ENCODE results near the gene GRK1.

GRK1 gene

DNA sequence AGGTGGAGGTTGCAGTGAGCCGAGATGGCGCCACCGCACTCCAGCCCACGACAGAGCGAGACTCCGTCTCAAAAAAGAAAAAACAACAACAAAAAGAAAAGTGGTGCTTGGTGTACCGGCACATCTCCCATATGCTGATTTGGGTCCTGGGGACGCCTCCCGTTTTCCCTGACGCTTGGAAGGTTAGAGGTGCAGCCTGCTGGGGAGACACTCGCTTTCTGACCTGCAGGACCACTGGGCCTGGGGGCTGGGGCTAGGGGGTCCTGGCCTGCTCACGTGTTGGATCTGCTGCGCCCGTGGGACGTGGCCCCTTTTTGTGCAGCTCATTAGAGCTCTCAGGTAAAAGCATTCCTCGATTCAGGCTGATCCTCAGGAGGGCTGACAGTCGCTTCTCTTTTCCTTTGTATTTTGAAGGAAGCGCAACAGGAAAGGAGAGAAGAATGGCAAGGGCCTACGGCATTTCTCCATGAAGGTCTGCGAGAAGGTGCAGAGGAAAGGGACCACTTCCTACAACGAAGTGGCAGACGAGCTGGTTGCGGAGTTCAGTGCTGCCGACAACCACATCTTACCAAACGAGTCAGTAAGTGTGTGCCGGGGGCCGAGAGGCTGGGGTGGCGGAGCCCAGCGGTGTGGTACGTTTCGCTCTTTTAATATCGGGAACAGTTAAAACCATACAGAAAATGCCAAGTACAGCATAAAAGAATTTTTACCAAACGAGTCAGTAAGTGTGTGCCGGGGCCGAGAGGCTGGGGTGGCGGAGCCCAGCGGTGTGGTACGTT lies 34.1 kb upstream of the GRK1 start:
- DNase-seq (ENCODE audit: low spot score) = no peak

DNA sequence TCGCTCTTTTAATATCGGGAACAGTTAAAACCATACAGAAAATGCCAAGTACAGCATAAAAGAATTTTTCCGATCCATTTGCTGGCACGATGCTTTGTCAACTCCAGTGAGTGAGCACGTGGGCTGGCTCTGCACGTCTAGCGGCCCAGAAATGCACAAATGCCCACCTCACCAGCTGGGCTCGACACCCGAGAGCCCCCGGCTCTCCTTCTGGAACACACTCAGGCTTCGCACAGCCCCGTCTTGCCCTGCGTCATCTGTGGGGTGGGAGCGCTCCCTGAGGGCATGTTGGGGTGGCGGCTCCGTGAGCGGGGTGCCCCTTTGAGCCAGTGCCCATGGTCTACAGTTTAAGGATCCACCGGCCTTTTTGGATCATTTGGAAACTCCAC lies 33.5 kb upstream of the GRK1 start:
- no peak for DNase-seq (ENCODE audit: low spot score)

DNA sequence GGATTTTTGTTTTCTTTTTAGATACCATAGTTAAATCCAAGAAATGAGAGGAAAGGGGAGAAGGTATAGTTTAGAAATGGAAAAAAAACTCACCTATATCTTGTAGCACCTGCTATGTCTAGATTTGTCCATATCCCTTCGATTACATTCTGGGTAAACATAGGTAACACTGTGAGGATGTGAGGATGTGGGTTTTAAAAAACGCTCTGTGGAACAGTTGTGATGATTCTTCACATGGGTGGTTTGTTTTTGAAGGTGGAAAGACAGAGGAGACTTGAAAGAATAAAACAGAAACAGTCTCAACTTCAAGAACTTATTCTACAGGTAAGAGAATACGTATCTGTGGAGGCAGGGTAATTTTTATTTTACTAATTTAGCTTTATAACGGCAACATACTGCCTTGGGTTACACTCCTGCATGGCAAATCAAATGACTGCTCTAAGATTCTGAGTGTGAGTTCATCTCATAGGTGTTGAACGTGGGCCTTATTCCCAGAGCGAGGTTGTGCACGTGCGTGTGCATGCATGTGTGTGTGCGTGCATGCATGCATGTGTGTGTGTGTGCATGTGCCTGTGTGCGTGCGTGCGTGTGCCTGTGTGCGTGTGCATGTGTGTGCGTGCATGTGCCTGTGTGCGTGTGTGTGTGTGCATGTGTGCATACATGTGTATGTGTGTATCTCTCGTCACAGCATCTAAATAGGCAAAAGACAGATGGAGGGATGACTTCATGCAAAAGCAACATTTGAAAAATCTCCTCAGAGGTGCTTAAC lies 32.6 kb upstream of the GRK1 start:
- no peak for DNase-seq (ENCODE audit: low spot score)

DNA sequence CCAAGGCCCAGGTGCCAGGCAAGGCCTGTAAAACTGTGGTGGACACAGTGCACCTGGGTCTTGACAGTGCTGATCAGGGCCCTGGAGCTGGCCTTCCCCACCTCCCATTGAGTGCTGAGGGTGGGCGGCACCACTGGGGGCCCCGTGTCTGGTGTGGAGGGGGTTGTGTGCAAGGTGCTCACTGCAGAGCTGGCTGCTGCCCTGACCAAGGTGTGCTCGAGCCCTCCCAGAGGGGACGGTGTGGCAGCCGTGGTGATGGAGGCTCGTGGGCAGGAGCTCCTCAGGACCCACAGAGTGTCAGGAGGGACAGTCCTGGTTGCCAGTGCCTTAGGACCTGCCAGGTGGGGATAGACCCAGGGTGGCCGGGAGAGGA lies 32.0 kb upstream of the GRK1 start:
- no peak for DNase-seq (ENCODE audit: low spot score)

DNA sequence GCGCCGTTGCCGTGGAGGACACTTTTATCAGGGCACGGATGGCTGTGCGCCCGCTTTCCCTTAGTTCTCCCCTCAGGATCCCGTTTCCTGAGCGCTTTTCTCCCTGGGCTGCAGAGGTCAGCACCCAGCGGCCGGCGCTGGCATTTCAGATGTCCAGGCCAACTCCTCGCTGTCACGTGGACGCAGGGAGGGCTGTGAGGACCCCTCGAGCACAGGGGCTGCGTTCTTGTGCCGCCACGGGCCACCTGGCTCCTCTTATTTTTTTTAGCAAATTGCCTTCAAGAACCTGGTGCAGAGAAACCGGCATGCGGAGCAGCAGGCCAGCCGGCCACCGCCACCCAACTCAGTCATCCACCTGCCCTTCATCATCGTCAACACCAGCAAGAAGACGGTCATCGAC lies 31.3 kb upstream of the GRK1 start:
- no peak for DNase-seq (ENCODE audit: low spot score)

DNA sequence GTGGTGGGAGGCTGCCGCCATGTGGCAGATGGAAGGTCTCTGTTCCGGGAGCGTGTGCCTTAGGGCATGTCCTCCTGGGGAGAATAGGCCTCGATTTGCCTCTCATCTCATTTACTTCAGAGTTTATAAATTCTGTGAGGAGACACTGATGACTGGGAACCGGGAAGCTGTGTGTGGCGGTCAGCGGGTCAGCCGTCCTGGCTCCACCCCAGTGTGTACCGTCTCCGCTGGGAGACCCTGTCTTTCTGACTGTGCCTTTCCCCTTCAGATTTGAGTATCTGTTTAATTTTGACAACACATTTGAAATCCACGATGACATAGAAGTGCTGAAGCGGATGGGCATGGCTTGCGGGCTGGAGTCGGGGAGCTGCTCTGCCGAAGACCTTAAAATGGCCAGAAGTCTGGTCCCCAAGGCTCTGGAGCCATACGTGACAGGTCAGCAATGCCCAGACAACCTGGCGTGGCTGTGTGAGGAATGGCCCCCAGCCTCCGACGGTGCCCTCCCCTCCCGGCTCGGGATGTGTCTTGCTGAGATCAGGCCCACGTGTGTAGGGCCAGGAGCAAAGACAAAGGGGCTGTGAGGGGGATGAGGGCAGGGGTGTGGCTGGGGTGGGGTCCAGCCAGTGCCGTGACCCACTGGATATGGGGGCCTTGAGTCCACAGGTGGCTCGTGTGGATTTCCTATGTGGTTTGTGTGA lies 30.6 kb upstream of the GRK1 start:
- no peak for DNase-seq (ENCODE audit: low spot score)

DNA sequence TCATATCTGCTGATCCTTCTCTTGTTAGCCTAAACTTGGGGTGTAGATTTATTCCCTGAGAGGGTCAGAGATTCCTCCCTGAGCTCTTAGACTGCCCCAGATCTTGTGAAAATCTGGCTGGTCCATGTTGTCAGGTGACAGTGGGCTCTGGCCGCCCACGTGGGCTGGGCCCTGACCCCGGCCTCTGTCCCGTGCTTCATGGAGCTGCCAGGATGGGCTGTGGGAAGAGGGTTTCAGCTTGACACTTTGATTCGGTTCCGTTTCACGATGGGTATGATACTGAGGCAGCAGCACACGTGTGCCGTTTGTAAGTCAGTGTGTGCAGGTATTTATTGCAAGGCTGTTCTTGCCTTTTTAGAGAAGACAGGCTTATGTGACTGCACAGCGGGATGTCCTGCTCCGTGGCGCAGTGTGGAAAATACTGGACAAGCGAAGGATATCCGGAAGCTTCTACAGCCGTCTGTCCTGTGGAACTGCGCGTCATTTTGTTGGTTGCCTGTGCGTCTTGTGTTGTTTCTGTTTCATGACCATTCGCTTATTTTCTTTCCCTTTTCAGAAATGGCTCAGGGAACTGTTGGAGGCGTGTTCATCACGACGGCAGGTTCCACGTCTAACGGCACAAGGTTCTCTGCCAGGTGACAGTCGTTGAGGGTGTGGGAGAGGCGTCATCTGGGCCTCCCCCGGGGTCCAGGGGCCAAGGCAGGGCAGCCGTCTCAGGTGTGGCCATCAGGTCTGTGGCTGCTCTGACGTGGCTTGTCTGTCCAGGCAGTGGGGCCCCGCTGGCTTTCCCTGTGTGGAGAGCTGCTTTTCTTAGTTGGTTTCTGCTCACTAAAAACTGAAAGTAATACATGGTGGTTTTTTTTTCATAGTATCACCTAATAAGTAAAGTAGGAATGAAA lies 29.5 kb upstream of the GRK1 start:
- no peak for DNase-seq (ENCODE audit: low spot score)

DNA sequence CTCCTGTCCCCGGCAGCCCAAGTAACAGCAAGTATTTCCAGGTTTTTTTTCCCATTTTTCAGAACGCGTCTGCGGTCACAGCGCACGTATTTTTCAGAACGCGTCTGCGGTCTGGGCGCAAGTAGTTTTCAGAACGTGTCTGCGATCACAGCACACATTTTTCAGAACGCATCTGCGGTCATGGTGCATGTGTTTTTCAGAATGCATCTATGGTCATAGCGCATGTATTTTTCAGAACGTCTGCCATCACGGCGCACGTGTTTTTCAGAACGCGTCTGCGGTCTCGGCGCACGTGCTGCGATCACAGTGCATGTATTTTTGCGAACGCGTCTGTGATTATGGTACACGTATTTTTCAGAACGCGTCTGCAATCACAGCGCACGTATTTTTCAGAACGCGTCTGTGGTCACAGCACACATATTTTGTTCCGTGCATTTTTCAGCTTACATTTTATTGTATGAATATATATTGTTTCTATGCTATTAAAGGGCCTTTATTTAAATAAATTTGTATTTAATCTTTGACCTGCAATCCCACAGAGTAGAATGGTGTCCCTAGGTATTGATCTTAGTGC lies 28.8 kb upstream of the GRK1 start:
- no peak for DNase-seq (ENCODE audit: low spot score)

DNA sequence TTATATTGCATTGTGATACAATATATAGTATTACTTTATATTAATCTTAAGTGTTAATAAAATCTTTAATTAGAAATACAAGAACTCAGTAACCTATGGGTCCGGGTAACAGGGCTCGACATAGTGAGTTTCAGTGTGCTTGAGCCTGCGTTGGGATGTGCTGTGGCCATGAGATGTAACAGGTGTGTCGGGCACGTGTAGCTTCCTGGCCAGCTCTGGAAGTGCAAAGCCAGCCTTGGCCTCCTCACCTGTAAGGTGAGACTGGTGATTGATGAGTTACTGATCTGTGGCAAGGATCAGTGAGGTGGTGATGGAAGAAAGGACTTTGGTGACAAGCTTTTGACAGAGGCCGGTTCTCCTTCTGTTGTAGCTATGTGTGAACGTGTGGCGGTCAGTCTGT lies 28.2 kb upstream of the GRK1 start:
- no peak for DNase-seq (ENCODE audit: low spot score)

DNA sequence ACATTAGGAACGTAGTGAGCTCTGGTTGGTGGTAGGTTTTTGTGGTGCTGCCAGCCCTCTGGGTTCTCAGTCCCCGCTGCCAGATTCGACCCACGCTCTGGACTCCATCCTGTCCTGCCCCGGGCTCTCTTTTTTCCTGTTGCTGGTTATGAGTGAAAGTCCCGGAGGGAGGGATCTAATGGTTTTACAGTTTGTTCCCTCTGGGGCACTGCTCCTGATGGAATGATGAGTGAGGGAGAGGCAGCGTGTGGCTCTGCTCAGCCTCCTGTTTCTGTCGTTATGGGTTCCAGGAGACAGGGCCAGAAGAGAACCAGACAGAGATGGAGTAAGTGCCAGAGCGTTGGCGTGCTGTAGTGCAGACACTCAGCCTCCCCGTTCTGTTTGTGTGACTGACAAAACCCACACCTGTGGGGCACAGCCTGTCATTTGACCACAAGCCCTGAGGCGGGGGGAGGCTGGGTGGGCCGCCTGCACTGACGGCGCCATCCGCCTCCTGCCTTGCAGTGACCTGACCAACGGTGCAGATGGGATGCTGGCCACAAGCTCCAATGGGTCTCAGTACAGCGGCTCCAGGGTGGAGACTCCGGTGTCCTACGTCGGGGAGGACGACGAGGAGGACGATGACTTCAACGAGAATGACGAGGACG lies 27.3 kb upstream of the GRK1 start:
- no peak for DNase-seq (ENCODE audit: low spot score)

DNA sequence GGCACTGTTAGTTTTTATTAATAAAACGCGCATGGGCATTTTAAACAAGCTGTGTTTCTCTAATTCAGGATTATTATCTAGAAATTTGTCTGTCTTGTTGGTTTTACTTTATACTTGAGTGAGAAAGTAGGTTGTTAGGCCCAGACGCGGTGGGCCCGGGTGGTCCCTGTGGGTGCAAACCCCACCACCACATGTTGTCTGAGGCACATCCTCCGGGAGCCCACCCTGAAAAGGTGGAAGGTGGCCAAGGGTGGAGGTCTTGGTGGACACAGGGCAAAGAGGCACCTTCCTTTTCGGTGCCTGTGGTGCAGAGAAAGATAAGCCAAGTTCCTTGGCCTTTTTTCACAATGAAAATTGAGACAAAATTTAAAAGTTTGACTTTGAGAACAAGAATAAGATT lies 25.6 kb upstream of the GRK1 start:
- no peak for DNase-seq (ENCODE audit: low spot score)

DNA sequence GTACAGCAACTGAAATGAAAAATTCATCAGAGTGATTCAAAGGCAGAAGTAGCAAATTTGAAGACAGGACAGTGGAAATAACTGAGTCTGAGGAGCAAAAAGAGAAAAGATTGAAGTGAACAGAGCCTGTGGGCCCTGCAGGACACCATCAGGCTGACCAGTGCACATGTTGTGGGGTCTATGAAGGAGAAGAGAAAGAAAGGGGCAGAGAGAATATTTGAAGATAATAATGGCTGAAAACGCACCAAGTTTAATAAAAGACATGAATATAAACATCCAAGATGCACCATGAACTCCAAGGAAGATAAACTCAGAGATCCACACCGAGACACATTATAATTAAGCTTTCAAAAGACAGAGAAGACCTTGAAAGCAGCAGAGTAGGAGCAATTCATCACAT lies 24.5 kb upstream of the GRK1 start:
- no peak for DNase-seq (ENCODE audit: low spot score)

DNA sequence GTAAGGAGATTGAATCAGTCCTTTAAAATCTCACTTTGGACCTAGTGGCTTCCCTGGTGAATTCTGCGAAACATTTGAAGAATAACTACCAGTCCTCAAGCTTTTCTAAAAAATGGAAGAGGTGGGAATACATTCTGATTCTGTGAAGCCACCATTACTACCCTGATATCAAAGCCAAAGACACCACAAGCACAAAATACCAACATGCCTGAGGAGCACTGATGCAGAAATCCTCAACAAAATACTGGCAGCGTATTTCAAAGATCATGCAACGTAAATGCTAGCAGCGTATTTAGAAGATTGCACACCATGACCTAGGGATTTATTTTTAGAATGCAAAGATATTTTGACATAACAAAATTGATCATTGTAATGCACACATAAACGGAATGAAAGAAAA lies 23.4 kb upstream of the GRK1 start:
- DNase-seq (ENCODE audit: low spot score) = peak; percentile 66

DNA sequence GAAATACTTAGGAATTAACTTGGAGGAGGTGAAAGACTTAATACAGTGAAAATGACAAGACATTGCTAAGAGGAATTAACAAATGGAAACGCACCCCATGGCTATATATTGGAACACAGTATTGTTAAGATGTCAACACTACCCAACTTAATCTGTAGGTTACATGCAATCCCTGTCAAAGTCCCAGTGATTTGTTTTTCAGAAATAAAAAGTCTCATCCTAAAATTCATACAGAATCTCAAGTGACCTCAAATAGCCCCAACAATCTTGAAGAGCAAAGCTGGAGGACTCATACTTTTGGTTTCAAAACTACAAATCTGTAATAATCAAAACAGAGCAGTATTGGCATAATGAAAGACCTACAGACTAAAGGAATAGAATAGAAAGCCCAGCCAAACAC lies 22.2 kb upstream of the GRK1 start:
- no peak for DNase-seq (ENCODE audit: low spot score)

DNA sequence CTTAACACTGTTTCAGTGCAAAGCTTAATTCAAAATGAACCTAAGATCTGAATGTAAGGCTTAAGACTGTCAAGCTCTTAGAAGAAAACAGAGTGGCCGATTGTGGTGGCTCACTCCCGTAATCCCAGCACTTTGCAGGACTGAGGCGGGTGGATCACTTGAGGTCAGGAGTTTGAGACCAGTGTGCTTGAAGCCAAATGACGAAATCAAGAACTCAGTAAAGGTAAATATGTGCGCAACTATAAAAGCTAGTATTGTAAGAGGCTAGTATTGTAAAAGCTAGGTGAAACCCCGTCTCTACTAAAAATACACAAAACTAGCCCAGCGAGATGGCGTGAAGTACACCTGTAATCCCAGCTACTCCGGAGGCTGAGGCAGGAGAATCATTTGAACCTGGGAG lies 21.7 kb upstream of the GRK1 start:
- DNase-seq (ENCODE audit: low spot score) = no peak

DNA sequence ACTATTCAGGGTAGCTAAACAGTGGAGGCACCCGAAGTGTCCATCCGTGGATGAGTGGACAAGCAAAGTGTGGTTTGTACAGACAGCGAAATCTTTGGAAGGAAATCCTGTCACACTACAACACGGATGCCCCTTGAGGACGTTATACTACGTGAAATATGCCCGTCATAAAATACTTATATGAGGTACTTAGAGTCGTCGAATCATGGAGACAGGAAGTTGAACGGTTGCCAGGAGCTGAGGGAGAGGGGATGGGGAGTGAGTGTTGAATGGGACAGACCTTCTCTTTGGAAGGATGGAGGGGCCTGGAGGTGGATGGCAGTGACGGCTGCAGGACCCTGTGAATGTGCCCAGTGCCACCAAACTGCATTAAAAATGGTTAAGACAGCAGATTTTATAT lies 20.6 kb upstream of the GRK1 start:
- no peak for DNase-seq (ENCODE audit: low spot score)

DNA sequence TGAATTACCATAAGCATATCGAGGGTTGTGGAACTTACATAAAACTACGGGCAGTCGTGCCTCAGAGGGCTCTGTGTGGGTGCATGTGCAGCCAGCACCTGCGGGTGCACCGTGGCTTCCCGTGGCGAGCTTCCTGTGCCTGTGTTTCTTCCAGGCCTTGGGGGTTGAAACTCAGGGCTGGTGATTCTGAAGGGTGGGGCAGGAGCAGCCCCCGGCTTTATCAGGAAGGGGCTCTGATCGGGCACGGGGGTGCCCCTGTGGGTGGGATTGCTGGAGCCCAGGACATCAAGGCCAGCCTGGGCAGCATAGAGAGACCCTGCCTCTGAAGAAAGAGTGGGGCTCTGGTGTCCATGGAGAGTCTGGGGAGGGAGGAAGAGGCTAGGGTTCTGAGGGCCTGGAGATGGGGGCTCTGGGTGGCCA lies 20.1 kb upstream of the GRK1 start:
- no peak for DNase-seq (ENCODE audit: low spot score)

DNA sequence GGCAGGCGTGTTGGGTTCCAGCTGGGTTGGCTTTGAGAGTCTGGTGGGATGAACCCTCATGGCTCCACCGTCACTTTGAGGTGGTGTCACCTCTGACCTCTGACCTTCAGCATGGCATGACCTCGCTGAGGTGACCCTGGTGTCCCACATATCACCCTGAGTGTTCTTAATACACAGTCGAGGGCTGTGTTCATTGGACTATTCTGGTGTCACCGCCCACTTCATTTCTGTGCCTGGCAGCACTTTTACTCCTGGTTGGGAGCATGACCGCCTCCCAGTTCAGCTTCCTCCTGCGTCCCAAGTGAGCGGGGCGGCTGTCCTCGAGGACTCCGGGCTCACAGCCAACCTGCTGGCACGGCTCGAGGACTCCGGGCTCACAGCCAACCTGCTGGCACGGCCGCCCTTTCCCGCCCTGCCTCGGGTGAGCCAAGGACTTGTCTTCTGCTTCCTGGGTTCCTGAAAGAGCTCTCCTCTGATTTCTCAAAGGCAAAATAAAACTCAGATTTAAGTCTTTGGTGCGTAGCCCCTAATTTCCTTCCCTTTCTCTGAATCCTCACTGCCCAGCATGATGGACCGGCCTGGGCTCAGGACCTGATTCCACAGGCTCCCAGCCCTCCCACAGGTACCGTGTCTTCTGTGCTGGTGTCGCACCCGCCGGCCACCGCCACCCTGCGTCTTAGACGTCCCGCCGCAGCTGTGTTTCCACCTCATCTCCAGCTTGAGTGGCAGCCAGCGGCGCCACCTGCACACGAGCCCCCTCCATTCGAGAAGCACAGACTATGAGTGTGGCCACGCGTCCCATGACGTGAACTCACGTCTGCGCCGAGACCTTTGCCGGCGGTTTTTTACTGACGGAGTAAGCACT lies 19.4 kb upstream of the GRK1 start:
- DNase-seq (ENCODE audit: low spot score) = no peak

DNA sequence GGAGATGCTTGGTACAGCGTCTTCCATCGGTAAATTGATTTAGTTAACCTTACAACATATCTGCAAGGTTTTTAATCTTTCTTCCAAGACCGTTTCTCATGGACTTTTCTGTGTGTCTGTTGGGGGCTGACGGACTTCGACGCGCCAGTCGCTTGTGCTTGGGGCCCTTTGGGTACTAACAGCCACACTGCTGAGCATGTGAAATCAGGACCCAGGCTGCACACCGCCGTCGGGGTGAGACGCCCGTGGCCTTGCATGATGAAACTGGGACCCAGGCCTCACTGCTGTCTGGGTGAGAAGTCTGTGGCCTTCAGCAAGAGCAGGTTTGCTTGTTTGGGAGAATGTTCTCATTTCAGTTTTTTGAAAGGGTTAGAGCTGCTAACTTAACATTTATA lies 18.8 kb upstream of the GRK1 start:
- DNase-seq (ENCODE audit: low spot score) = no peak

DNA sequence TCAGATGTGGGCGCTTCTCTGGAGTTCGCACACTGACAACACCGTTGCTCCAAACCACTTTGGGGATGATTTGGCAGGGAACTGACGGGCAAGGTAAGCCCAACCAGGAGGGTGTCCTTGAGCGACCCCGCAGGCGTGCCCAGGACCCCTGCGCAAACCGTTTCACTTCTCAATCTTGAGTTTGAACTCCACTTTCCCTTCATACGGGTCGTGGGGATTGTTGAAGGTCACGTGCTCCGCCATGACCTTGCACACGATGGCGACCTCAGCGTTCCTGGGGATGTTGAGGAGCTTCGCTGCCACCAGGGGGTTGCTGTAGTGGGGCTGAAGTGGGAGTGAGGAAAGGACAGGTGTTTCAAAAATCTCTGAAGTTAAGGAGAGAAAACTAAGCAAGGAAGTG lies 17.8 kb upstream of the GRK1 start:
- no peak for DNase-seq (ENCODE audit: low spot score)

Data from NAMALWA (cell line).